ENCODE results near the gene NSMCE1. TPM values are rescaled to one million over a fixed set of nuclear protein-coding genes. Genes with fewer than 3 reads are reported as not detected.

NSMCE1 gene
- total and polyA plus RNA-seq, 2 of the 4 experiments (the other 2 are of a cell fraction): 47.5 to 120 TPM

GRCh38 chr16:27259710-27260109, 8.9 kb downstream of the NSMCE1 start:
- H3K18ac ChIP-seq (ENCODE audit: low read depth, low read length): peak overlapping the region; percentile 91; the same call in 1 of the 2 replicates
- peak overlapping the region; percentile 93 for H2BK5ac ChIP-seq (ENCODE audit: low read depth, low read length, poor library complexity, severe bottlenecking)
- H3K14ac ChIP-seq (replicated peaks; ENCODE audit: low read depth, low read length): peak overlapping the region; percentile 79
- no peaks in the 10 kb centered on the region for H3K9me3 ChIP-seq (ENCODE audit: control insufficient read depth, insufficient read depth, low read length)
- peak overlapping the region; percentile 94 for H4K91ac ChIP-seq (ENCODE audit: insufficient read depth, low read depth, low read length)
- no peak overlapping the region for H3K56ac ChIP-seq (ENCODE audit: extremely low read depth, insufficient read depth, low read length)
- H3K27me3 ChIP-seq (ENCODE audit: control insufficient read depth, insufficient read depth, low read length): no peaks in the 10 kb centered on the region
- H2BK20ac ChIP-seq (ENCODE audit: low read depth, low read length): peak overlapping the region; percentile 91; the same call in 1 of the 2 replicates
- H2AFZ ChIP-seq (replicated peaks; ENCODE audit: low read length, poor library complexity): no peak overlapping the region
- no peak overlapping the region for H3K9ac ChIP-seq (ENCODE audit: low read depth, low read length)
- H2BK120ac ChIP-seq (ENCODE audit: low read depth, low read length): peak overlapping the region; percentile 80
- peaks cover 26% of the 10 kb centered on the region for H3K9me1 ChIP-seq (ENCODE audit: insufficient read depth, low read length)
- peak overlapping the region; percentile 92; the same call in 2 of the 3 replicates for H2BK15ac ChIP-seq (ENCODE audit: low read depth, low read length)
- in situ Hi-C loops (cut with MboI; ENCODE audit: low sequenced_read_pairs) (no loop called here), intact Hi-C loops (cut with micrococcal nuclease) (no loop called here), dilution Hi-C loops (cut with HindIII; ENCODE audit: low sequenced_read_pairs, unreplicated experiment) (no loop called here)
- peaks cover 18% of the 10 kb centered on the region for H3K4me1 ChIP-seq (ENCODE audit: control insufficient read depth, insufficient read depth, low read length)
- no peak for TF ChIP-seq FOS (IDR thresholded peaks at IDR 0.05; ENCODE audit: low read depth, low read length)
- TF ChIP-seq CEBPB (IDR thresholded peaks at IDR 0.05; ENCODE audit: low read depth, low read length): no peak
- no peak for TF ChIP-seq POLR2A (IDR thresholded peaks at IDR 0.05; ENCODE audit: low read depth, low read length)
- no peak for TF ChIP-seq MXI1 (IDR thresholded peaks at IDR 0.05; ENCODE audit: borderline replicate concordance, low read depth, low read length)
- no peak for TF ChIP-seq BHLHE40 (IDR thresholded peaks at IDR 0.05; ENCODE audit: low read depth, low read length)
- TF ChIP-seq, protein P1, sequence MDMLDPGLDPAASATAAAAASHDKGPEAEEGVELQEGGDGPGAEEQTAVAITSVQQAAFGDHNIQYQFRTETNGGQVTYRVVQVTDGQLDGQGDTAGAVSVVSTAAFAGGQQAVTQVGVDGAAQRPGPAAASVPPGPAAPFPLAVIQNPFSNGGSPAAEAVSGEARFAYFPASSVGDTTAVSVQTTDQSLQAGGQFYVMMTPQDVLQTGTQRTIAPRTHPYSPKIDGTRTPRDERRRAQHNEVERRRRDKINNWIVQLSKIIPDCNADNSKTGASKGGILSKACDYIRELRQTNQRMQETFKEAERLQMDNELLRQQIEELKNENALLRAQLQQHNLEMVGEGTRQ (IDR thresholded peaks at IDR 0.05; ENCODE audit: low read depth, low read length): no peak
- no peak for TF ChIP-seq MAFK (IDR thresholded peaks at IDR 0.05; ENCODE audit: low read depth, low read length)
- TF ChIP-seq MAZ (IDR thresholded peaks at IDR 0.05; ENCODE audit: borderline replicate concordance, low read depth, low read length): no peak
- TF ChIP-seq RAD21 (IDR thresholded peaks at IDR 0.05; ENCODE audit: low read length): no peak
- no peak for TF ChIP-seq CHD1 (IDR thresholded peaks at IDR 0.05; ENCODE audit: low read depth, low read length)
- TF ChIP-seq RCOR1 (IDR thresholded peaks at IDR 0.05; ENCODE audit: insufficient replicate concordance, low read length): no peak
- no peak for TF ChIP-seq CTCF (conservative IDR thresholded peaks at IDR 0.05; ENCODE audit: low read depth, low read length)
- TF ChIP-seq SMC3 (IDR thresholded peaks at IDR 0.05; ENCODE audit: low read depth, low read length): no peak
- no peak for TF ChIP-seq NFE2L2 (IDR thresholded peaks at IDR 0.05; ENCODE audit: low read depth, low read length)
- TF ChIP-seq RFX5 (IDR thresholded peaks at IDR 0.05; ENCODE audit: low read depth, low read length): no peak
- TF ChIP-seq ELK1 (IDR thresholded peaks at IDR 0.05; ENCODE audit: borderline replicate concordance, low read depth, low read length): no peak
- ChIA-PET CTCF (no interaction called here), POLR2A (ENCODE audit: unreplicated experiment) (no interaction called here)
- H3K4ac ChIP-seq (ENCODE audit: low read depth, low read length): peak overlapping the region; percentile 79; the same call in 1 of the 2 replicates
- ATAC-seq (ENCODE audit: low read depth) (no peak), DNase-seq (no peak)
- H3K4me2 ChIP-seq (ENCODE audit: low read depth, low read length): no peak overlapping the region
- peak overlapping the region; percentile 62; the same call in 1 of the 2 replicates for H3K23ac ChIP-seq (ENCODE audit: low read depth, low read length)
- H2AK5ac ChIP-seq (ENCODE audit: low read depth, low read length): peak overlapping the region; percentile 96
- no peak overlapping the region for H2AK9ac ChIP-seq (replicated peaks; ENCODE audit: low read depth, low read length, poor library complexity)
- no peak overlapping the region for H3K27ac ChIP-seq (ENCODE audit: insufficient read depth, low read length)
- WGBS, 2 experiments (ENCODE audit: extremely low coverage in 2 of 2, insufficient read length in 1 of 2): no CpG with 5 or more reads among the region's 4 CpGs
- no TSS peak for BruUV-seq (replicated peaks)
- H4K5ac ChIP-seq (ENCODE audit: low read depth, low read length): no peak overlapping the region
- peak overlapping the region in 1 of 2 experiments; percentile 32; a peak in 1 of 4 replicates for H4K8ac ChIP-seq (ENCODE audit: low read depth in 2 of 2, low read length in 2 of 2)
- H3K4me3 ChIP-seq (ENCODE audit: insufficient read depth, low read depth, low read length): no peak overlapping the region
- peaks cover 12% of the 10 kb centered on the region for H3K36me3 ChIP-seq (ENCODE audit: control insufficient read depth, insufficient read depth, low read length)
- no peaks in the 10 kb centered on the region for H4K20me1 ChIP-seq (ENCODE audit: insufficient read depth, low read length)
- H3K79me1 ChIP-seq (ENCODE audit: low read depth in 1 of 2, low read length in 2 of 2): peaks cover 41 to 64% of the 10 kb centered on the region in 2 experiments
